NOMO-1 (cell line): Measurements from ENCODE around the gene NRN1.
A peak's percentile ranks its signal among the peaks of the same experiment; 100 is the strongest.

Experiments used
- DNase-seq, 2 experiments: peaks; one replicate each; lab custom pipeline; 2025; ENCODE audit not compliant: unreplicated experiment in 2 of 2; lab: John Stamatoyannopoulos, UW

Gene NRN1

DNA sequence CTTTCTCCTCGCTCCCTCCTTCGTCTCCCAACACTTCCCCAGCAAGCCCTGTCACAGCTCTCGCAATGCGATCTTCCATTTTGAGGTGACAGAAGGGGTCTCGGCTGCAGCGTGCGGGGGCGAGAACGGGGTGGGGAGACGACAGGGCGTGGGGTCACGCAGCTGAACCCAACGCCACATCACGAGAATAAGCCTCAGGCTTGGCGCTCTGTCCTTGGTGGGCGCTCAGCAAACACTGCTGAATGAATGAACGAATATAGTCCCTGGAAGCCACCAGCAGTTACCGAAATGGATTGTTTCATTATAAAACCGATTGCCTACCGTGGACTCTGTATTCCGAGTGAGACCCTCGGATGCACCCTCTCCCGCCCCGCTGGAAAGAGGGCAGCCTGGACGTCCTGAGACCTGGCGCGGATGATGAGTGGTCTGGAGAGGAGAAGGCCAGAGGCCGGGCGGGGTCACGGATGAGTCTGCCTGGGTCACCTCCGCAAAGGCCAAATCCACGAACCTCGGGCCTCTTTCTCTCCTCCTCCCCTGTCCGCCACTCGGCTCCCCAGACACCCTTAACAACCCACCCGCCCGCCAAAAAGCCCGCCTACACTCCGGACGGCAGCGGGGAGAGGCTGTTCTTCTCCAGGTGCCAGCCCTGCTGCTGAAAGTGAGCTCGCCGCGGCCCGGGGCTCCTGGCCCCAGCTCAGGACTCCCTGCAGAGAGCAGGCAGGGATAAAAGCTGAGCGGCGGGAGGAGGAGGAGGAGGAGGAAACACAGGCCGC is 3.7 kb downstream of the NRN1 start:
- no peak for DNase-seq

DNA sequence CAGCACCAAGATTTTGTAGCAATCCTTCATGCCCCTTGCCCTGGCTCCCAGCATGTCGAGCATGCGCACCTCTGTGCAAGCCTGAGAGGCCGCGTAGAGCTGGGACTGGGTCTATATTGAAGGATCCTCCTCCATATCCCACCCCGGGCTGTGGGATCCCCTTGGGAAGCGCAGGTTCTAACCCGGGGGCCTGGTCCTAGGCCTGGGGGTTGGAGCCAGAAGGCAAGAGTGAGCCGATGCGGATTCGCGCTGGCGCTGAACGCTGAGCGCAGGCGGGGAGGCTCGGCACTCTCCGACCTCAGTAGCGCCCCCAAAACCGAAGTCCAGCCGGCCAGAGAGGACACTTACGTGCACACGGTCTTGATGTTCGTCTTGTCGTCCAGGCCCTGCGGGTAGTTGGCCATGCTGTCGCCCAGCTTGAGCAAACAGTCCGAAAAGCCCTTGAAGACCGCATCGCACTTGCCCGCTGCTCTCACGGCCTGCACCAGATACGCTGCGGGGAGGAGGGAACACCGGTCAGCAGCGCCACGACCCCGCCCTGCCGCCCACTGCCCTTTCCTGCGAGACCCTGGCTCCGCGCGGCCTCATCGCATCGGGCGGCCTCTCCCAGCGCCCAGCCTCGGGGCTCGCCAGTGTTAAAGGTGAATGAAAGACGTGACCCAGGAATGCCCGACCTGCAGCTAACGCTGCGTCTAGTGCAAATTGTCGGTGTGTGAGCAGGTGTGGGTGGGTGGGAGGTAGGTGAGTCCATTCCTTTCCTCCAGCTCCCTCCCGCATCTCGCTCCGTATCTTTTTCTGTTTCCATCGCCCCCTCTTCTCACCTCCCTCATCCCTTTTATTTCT is 4.5 kb downstream of the NRN1 start:
- no peak for DNase-seq

- no peak for DNase-seq
Measured at GRCh38 chr6:6001443-6001842, 5.3 kb downstream of the NRN1 start.

DNA sequence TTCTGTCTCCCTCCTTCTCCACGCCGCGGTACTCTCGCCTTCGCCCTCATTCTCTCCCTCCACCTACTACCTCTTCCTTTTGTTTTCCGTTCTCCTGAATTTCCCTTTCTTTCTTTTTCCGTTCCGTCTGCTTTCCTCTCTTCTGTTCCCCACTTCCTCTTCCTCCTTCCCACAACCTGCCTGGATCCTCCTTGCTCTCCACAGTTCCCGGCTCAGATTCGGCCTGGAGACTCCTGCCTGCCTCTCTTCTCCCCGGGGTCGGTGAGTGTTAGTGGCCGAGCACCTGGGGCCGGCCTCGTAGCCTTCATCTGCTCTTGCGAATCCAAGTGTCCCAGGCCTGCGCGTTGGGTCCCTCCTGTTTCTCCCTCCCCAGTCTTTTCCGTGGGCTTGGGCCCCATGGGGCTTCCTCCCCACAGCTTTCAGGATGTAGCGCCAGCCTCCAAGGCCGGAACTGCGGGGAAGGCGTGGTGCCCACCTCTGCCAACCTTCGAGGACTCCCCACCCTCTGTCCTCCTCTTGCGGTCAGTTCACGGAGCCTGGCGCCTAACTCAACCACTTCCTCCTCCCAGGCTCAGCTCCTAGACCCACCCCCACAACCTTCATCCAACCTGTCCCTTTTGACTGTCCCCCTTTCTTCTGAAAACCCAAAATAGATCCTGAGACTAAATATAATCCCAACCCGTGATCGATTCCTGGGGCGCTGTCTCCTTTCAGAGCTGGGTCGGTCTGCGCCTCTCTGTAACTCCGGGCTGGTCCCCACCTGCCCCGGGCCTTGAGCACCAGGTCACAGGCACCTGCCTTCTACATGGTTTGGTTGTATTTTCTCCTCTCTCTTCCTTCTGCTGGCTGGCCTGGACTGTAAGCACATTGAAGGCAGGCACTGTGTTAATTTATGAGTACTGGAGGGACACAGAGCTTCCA is 6.8 kb downstream of the NRN1 start:
- no peak for DNase-seq

- DNase-seq = no peak
Measured at GRCh38 chr6:5998711-5999687, 7.7 kb downstream of the NRN1 start.

GRCh38 chr6:5998236-5998635 is 8.5 kb downstream of the NRN1 start:
- peak in 1 of 2 experiments; percentile 4 for DNase-seq

DNA sequence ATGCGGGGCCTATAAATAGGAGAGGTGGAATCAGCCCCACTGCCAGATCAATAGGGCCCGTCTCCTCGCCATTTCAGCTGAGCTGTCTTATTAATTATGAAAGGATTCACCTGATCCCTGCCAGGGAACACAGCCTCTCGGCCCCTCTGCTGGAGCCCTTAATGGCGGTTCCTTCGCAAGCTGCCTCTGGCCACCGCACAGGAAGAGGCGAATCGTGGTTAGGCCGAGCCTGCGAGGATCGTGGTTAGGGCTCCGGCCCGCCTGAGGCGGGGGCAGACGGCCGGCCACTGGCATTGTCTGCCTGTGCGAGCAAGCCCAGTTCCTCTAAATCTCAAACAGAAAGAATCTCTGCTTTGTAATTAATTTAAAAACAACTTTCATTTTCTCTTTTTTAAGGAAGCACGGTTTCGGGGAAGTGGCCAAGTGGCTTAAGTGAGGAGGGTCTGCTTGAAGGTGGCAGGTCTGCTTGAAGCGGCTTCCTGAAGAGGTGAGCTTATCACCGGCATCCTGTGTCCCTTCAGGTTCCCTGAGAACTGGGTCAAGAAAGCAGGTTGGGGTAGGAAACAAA is 9.2 kb downstream of the NRN1 start:
- DNase-seq = peak; percentile 15 to 62

DNA sequence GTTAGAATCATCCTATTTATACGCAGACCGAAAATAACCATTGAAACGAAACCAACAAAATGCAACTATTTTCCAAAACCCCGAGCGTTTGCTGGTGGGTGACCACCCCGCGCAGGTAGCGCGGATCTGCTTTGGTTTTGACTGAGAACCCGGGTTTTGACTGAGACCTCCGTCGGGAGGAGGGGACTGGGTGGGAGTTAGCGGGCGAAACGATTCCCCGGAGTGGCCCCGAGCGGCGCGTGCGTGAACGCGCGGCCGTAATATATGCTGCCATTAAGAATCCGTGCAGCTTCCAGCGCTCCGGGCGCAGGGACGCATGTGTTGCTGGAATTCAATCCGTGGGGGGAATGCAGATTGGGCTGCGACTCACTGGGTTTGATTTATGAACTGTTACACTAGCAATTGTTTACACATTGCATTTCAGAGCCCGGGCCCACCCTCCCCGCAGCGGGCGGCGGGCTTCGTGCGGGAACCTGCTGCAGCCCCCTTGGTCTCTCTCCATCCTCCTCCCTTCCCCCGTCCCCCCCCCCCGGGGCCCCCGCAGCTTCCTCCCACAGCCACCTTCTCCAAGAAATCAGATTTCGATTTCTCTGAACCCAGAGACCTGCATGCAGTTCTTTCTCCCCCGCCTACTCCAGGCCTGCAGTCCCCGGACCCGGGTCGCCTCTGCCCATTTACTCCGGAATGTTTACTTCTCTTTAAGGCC is 9.9 kb downstream of the NRN1 start:
- DNase-seq = no peak

DNA sequence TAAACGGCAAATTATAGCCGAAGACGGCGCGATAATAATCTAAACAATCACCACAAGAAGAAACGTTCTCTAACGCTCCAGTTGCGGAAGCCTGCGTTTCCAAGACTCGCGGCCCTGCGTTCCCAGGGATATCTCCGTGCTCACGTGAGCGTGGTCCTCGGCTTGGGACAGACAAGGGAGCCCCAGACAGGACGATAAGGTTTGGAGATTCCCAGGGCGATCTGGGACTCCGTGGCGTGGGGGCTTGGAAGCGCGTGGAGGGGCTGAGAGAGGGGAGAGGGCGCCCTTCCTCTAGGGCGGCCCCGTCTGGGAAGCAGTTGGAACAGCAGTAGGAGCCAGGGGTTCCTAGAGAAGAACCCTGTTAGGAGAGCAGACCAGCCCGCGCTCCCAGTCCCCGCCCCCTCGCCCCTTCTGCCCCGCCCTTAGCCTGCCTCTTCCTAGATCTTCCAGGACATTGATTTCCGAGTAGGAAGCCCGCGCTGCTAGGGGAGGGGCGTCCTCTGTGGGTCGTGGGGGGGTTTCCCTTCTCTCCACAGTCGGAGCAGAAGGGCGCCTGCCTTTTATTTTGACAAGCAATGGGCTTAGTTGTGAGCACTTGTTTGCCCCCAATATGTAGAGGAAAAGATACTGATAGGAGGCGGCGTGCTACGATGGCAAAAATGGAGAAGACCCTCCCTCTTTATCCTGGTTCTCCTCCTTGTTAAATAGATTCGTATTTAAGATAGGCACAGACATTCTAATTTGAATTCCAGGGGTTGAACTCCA is 10.6 kb downstream of the NRN1 start:
- no peak for DNase-seq

- no peak for DNase-seq
Measured at GRCh38 chr6:5995658-5995948, 11.1 kb downstream of the NRN1 start.

- DNase-seq = no peak
Measured at GRCh38 chr6:5994999-5995657, 11.6 kb downstream of the NRN1 start.

- no peak for DNase-seq
Measured at GRCh38 chr6:5994234-5994998, 12.3 kb downstream of the NRN1 start.

DNA sequence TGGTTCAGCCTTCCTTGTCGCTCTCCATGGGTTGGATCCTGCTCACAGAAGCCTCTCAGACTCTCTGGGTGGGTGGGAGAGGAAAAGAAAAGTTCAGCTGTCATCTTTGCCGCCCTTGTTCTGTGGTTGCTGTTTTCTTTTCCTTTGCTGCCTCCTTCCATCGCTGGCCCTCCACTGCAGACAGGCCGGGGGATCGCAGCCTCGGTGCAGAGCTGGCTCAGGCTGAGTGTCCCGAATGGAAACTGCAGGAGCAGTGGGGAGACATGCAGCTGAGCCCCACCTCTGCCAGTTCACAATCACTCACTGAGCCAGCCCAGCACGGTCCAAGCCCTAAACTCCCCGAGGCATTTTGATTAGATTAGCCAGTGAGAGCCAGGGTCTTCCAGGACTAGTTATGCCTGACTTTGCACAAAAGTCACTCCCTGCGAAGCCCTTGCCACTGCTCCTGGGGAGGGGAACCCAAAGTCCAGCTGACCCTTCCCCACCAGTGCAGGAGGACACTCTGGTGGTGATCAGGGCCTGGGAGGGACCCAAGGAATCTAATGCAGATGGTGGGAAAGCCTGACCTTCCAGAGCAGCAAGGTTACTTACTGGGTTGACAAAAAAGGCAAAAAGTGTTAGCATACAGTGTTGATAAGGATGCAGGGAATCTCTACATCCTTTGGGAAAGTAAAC is 14.0 kb downstream of the NRN1 start:
- no peak for DNase-seq

DNA sequence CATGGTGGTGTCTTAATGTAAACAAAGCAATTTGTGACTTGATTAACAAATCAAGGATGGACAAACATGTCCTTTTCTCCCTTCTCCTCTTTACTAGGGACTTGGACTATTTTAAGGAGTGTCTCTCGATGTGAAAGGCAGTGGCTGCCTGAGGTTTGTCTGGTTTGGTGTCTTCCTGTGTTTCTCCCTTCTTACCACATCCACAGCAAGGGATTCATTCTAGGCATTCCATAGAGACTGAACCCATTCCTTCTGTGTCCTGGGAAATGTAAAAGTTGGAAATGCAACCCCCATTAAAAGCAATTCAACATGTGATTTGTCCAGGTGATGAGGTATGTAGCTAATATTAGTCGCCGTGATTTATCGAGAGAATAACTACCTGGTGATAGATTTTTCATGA is 15.9 kb downstream of the NRN1 start:
- DNase-seq = no peak

GRCh38 chr6:5989141-5989723 is 17.5 kb downstream of the NRN1 start:
- DNase-seq = peak; percentile 53 to 63

DNA sequence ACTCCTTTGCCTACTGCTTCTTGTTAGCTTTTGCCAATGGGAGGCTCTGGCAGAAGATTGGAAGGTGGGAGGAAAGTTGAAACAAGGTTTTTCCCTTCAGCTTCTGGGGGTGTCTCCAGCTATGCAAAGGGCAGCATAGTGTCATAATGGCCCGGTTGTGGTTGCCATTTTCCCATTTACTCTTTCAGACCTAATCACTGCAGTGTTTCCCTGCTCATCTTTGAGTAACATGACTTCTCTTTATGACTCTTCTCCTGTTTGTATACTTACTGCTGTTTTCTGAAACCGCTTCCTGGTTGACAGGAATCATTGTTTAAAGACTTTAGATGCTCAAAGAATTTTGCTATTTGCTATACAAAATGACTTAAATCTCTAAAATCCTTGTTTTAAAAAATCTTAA is 19.9 kb downstream of the NRN1 start:
- no peak for DNase-seq
